GM23338 (cell line): ENCODE data around the gene CDK3. TPM values are rescaled to one million over a fixed set of nuclear protein-coding genes. Genes with fewer than 3 reads are reported as not detected.

Experiments
- ATAC-seq: fragments of 200-7000 bp; cut with Tn5 transposase; 3 replicates; pipeline ENCODE4 v1.9.1; 2020
- DNase-seq: peaks from one replicate; pipeline ENCODE4 v3.0.0-alpha.2; 2015; ENCODE audit warnings: low spot score
- H2AFZ ChIP-seq: fragments of 200-600 bp; sonication (generic); 2 replicates; pipeline ENCODE4 v1.8.0; 2016; ENCODE audit warnings: antibody characterized with exemption, mild to moderate bottlenecking, moderate library complexity
- H3F3A ChIP-seq: fragments of 200-600 bp; sonication (generic); replicated peaks from 2 replicates; pipeline ENCODE4 v1.8.0; 2017; ENCODE audit warnings: antibody characterized with exemption, mixed run types, low read depth
- H3K27ac ChIP-seq: fragments of 200-600 bp; sonication (generic); 2 replicates; pipeline ENCODE4 v1.6.1; 2016; ENCODE audit warnings: low read depth
- H3K27me3 ChIP-seq: fragments of 200-600 bp; sonication (generic); 2 replicates; pipeline ENCODE4 v1.8.0; 2016; ENCODE audit warnings: mild to moderate bottlenecking, mixed run types, moderate library complexity; ENCODE audit not compliant: insufficient read depth
- H3K36me3 ChIP-seq: fragments of 200-600 bp; sonication (generic); 2 replicates; pipeline ENCODE4 v1.8.0; 2016; ENCODE audit warnings: mild to moderate bottlenecking; ENCODE audit not compliant: insufficient read depth
- H3K4me1 ChIP-seq: fragments of 200-600 bp; sonication (generic); 2 replicates; pipeline ENCODE4 v1.8.0; 2016; ENCODE audit warnings: mild to moderate bottlenecking, moderate library complexity; ENCODE audit not compliant: insufficient read depth
- H3K4me2 ChIP-seq: fragments of 200-600 bp; sonication (generic); 2 replicates; pipeline ENCODE4 v1.7.1; 2017; ENCODE audit warnings: mixed run types
- H3K4me3 ChIP-seq: fragments of 200-600 bp; sonication (generic); 2 replicates; pipeline ENCODE4 v1.6.1; 2016; ENCODE audit warnings: mixed run types
- H3K79me2 ChIP-seq: fragments of 200-600 bp; sonication (generic); replicated peaks from 2 replicates; pipeline ENCODE4 v1.8.0; 2017; ENCODE audit warnings: mild to moderate bottlenecking; ENCODE audit not compliant: insufficient read depth
- H3K9me2 ChIP-seq: fragments of 200-600 bp; sonication (generic); 2 replicates; pipeline ENCODE4 v1.8.0; 2017; ENCODE audit not compliant: insufficient read depth
- H4K20me1 ChIP-seq: fragments of 200-600 bp; sonication (generic); replicated peaks from 2 replicates; pipeline ENCODE4 v1.8.0; 2017; ENCODE audit warnings: mild to moderate bottlenecking; ENCODE audit not compliant: insufficient read depth
- H3K27ac Mint-ChIP-seq: 2 replicates; pipeline ENCODE4 v1.8.0; 2020; ENCODE audit warnings: inconsistent platforms, mild to moderate bottlenecking, moderate library complexity, mixed read lengths
- H3K27me3 Mint-ChIP-seq: 3 replicates; pipeline ENCODE4 v1.8.0; 2022; ENCODE audit warnings: low read depth, mild to moderate bottlenecking, moderate library complexity, mixed read lengths, inconsistent platforms; ENCODE audit not compliant: insufficient read depth, poor library complexity
- H3K36me3 Mint-ChIP-seq: 3 replicates; pipeline ENCODE4 v1.8.0; 2021; ENCODE audit warnings: low read depth, mild to moderate bottlenecking, inconsistent platforms, moderate library complexity, mixed read lengths
- H3K4me1 Mint-ChIP-seq: 3 replicates; pipeline ENCODE4 v1.8.0; 2020; ENCODE audit warnings: mild to moderate bottlenecking, inconsistent platforms, mixed read lengths
- H3K4me3 Mint-ChIP-seq: 3 replicates; pipeline ENCODE4 v1.8.0; 2021; ENCODE audit warnings: moderate library complexity, mild to moderate bottlenecking, inconsistent platforms, mixed read lengths
- H3K9me3 Mint-ChIP-seq: 3 replicates; pipeline ENCODE4 v1.8.0; 2020; ENCODE audit warnings: moderate library complexity, mild to moderate bottlenecking, inconsistent platforms, mixed read lengths
- EZH2 ChIP-seq: fragments of 200-600 bp; sonication (generic); IDR thresholded peaks from one replicate; pipeline ENCODE4 v1.8.0; 2017; ENCODE audit warnings: antibody characterized with exemption, mild to moderate bottlenecking, low read depth; ENCODE audit not compliant: unreplicated experiment
- EZH2phosphoT487 ChIP-seq: fragments of 200-600 bp; sonication (generic); IDR thresholded peaks from one replicate; pipeline ENCODE4 v1.8.1; 2018; ENCODE audit warnings: antibody characterized with exemption; ENCODE audit not compliant: unreplicated experiment
- JUNB ChIP-seq: IDR thresholded peaks from one replicate; pipeline ENCODE4 v1.6.1; 2016; ENCODE audit warnings: antibody characterized with exemption; ENCODE audit not compliant: unreplicated experiment
- POLR2AphosphoS5 ChIP-seq: IDR thresholded peaks from 2 replicates; pipeline ENCODE4 v1.6.1; 2016; ENCODE audit warnings: antibody characterized with exemption, low read depth
- STAT1 ChIP-seq: IDR thresholded peaks from one replicate; pipeline ENCODE4 v1.6.1; 2016; ENCODE audit warnings: antibody characterized with exemption; ENCODE audit not compliant: unreplicated experiment
- ZNF114 ChIP-seq: fragments of 250-450 bp; sonication (Bioruptor Pico); IDR thresholded peaks from 2 replicates; pipeline ENCODE4 v1.5.0; 2020; ENCODE audit warnings: mild to moderate bottlenecking, moderate library complexity
- ZNF331 ChIP-seq: fragments of 250-450 bp; sonication (Bioruptor Pico); IDR thresholded peaks from 2 replicates; pipeline ENCODE4 v1.5.0; 2020; ENCODE audit warnings: low read depth, mild to moderate bottlenecking, moderate library complexity
- polyA plus RNA-seq: library from polyadenylated mRNA; unstranded; fragments of >200 nt; fragmentation: Nextera tagmentation; extraction: Ambion mirVana; gene quantifications from 2 replicates; pipeline ENCODE4 v1.2.1, GENCODE V29; 2016
- total RNA-seq: library from RNA; depleted of rRNA; stranded (reverse); fragments of >200 nt; shearing (Covaris generic); gene quantifications from 2 replicates; pipeline ENCODE4 v1.2.3, GENCODE V29; 2014
- TF ChIP-seq, protein P1 (sequence below): fragments of 250-450 bp; sonication (Bioruptor Pico); IDR thresholded peaks from 2 replicates; pipeline ENCODE4 v1.5.0; 2020; ENCODE audit warnings: mild to moderate bottlenecking, moderate library complexity
- TF ChIP-seq, protein P2 (sequence below), 2 experiments: fragments of 200-600 bp in 1 of 2; sonication (generic) in 1 of 2; conservative IDR thresholded peaks; 2 replicates each; pipeline versions ENCODE4 v1.5.1 to v1.6.1; 2016 to 2017; ENCODE audit warnings: antibody characterized with exemption in 2 of 2, low read depth in 2 of 2, mild to moderate bottlenecking in 2 of 2, moderate library complexity in 1 of 2

CDK3 gene
- total and polyA plus RNA-seq, 2 experiments from 2014 or later, result 7.9 to 10.2 TPM

- Histone ChIP-seq H3K27ac (peak overlapping the region; percentile 74), H3K9me2 (no peaks in the 10 kb centered on the region), H3K4me2 (no peak overlapping the region), H4K20me1 (peaks cover 15% of the 10 kb centered on the region), H3K36me3 (peaks cover 35% of the 10 kb centered on the region), H3K27me3 (no peaks in the 10 kb centered on the region), H2AFZ (no peak overlapping the region), H3K4me1 (peaks cover 9% of the 10 kb centered on the region; the same call in 1 of the 2 replicates), H3K4me3 (no peak overlapping the region), H3K79me2 (peaks cover 14% of the 10 kb centered on the region; the same call in 1 of the 2 replicates), H3F3A (peaks cover 12% of the 10 kb centered on the region; the same call in 1 of the 2 replicates)
- peaks cover 5% of the 10 kb centered on the region; the same call in 2 of the 3 replicates for H3K4me1 Mint-ChIP-seq
- no peak for TF ChIP-seq ZNF331 (CRISPR knock-in tag)
- no peak overlapping the region; the same call in 1 of the 2 replicates for H3K27ac Mint-ChIP-seq
- DNase-seq (no peak), ATAC-seq (no peak)
- H3K27me3 Mint-ChIP-seq, result peaks cover 1% of the 10 kb centered on the region
- no peaks in the 10 kb centered on the region for H3K9me3 Mint-ChIP-seq
- peaks cover 66% of the 10 kb centered on the region for H3K36me3 Mint-ChIP-seq
- H3K4me3 Mint-ChIP-seq, result no peak overlapping the region
Observed at GRCh38 chr17:76049836-76050537, 49.3 kb downstream of the CDK3 start.

- peaks cover 15% of the 10 kb centered on the region for H4K20me1 ChIP-seq
- Mint-ChIP-seq H3K9me3 (no peaks in the 10 kb centered on the region), H3K27me3 (peaks cover 1% of the 10 kb centered on the region), H3K4me1 (peaks cover 5% of the 10 kb centered on the region; the same call in 2 of the 3 replicates), H3K36me3 (peaks cover 62% of the 10 kb centered on the region), H3K27ac (no peak overlapping the region; the same call in 1 of the 2 replicates), H3K4me3 (no peak overlapping the region)
- no peak overlapping the region for H3K4me3 ChIP-seq
- no peak overlapping the region for H2AFZ ChIP-seq
- H3K27ac ChIP-seq, result peak overlapping the region; percentile 74; the same call in 1 of the 2 replicates
- H3K4me1 ChIP-seq, result peaks cover 9% of the 10 kb centered on the region; the same call in 1 of the 2 replicates
- peaks cover 14% of the 10 kb centered on the region; the same call in 1 of the 2 replicates for H3K79me2 ChIP-seq
- H3K27me3 ChIP-seq, result no peaks in the 10 kb centered on the region
- H3F3A ChIP-seq, result peaks cover 12% of the 10 kb centered on the region; the same call in 1 of the 2 replicates
- ATAC-seq (no peak), DNase-seq (no peak)
- H3K4me2 ChIP-seq, result no peak overlapping the region
- no peaks in the 10 kb centered on the region for H3K9me2 ChIP-seq
- H3K36me3 ChIP-seq, result peaks cover 35% of the 10 kb centered on the region
- TF ChIP-seq POLR2AphosphoS5 (no peak), STAT1 (no peak), EZH2 (no peak), EZH2phosphoT487 (no peak), ZNF114 (CRISPR knock-in tag) (no peak), JUNB (no peak), ZNF331 (CRISPR knock-in tag) (no peak)
- TF ChIP-seq, protein P1, sequence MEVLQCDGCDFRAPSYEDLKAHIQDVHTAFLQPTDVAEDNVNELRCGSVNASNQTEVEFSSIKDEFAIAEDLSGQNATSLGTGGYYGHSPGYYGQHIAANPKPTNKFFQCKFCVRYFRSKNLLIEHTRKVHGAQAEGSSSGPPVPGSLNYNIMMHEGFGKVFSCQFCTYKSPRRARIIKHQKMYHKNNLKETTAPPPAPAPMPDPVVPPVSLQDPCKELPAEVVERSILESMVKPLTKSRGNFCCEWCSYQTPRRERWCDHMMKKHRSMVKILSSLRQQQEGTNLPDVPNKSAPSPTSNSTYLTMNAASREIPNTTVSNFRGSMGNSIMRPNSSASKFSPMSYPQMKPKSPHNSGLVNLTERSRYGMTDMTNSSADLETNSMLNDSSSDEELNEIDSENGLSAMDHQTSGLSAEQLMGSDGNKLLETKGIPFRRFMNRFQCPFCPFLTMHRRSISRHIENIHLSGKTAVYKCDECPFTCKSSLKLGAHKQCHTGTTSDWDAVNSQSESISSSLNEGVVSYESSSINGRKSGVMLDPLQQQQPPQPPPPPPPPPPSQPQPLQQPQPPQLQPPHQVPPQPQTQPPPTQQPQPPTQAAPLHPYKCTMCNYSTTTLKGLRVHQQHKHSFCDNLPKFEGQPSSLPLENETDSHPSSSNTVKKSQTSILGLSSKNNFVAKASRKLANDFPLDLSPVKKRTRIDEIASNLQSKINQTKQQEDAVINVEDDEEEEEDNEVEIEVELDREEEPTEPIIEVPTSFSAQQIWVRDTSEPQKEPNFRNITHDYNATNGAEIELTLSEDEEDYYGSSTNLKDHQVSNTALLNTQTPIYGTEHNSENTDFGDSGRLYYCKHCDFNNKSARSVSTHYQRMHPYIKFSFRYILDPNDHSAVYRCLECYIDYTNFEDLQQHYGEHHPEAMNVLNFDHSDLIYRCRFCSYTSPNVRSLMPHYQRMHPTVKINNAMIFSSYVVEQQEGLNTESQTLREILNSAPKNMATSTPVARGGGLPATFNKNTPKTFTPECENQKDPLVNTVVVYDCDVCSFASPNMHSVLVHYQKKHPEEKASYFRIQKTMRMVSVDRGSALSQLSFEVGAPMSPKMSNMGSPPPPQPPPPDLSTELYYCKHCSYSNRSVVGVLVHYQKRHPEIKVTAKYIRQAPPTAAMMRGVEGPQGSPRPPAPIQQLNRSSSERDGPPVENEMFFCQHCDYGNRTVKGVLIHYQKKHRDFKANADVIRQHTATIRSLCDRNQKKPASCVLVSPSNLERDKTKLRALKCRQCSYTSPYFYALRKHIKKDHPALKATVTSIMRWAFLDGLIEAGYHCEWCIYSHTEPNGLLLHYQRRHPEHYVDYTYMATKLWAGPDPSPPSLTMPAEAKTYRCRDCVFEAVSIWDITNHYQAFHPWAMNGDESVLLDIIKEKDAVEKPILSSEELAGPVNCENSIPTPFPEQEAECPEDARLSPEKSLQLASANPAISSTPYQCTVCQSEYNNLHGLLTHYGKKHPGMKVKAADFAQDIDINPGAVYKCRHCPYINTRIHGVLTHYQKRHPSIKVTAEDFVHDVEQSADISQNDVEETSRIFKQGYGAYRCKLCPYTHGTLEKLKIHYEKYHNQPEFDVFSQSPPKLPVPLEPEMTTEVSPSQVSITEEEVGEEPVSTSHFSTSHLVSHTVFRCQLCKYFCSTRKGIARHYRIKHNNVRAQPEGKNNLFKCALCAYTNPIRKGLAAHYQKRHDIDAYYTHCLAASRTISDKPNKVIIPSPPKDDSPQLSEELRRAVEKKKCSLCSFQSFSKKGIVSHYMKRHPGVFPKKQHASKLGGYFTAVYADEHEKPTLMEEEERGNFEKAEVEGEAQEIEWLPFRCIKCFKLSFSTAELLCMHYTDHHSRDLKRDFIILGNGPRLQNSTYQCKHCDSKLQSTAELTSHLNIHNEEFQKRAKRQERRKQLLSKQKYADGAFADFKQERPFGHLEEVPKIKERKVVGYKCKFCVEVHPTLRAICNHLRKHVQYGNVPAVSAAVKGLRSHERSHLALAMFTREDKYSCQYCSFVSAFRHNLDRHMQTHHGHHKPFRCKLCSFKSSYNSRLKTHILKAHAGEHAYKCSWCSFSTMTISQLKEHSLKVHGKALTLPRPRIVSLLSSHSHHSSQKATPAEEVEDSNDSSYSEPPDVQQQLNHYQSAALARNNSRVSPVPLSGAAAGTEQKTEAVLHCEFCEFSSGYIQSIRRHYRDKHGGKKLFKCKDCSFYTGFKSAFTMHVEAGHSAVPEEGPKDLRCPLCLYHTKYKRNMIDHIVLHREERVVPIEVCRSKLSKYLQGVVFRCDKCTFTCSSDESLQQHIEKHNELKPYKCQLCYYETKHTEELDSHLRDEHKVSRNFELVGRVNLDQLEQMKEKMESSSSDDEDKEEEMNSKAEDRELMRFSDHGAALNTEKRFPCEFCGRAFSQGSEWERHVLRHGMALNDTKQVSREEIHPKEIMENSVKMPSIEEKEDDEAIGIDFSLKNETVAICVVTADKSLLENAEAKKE, result no peak
- TF ChIP-seq, protein P2, sequence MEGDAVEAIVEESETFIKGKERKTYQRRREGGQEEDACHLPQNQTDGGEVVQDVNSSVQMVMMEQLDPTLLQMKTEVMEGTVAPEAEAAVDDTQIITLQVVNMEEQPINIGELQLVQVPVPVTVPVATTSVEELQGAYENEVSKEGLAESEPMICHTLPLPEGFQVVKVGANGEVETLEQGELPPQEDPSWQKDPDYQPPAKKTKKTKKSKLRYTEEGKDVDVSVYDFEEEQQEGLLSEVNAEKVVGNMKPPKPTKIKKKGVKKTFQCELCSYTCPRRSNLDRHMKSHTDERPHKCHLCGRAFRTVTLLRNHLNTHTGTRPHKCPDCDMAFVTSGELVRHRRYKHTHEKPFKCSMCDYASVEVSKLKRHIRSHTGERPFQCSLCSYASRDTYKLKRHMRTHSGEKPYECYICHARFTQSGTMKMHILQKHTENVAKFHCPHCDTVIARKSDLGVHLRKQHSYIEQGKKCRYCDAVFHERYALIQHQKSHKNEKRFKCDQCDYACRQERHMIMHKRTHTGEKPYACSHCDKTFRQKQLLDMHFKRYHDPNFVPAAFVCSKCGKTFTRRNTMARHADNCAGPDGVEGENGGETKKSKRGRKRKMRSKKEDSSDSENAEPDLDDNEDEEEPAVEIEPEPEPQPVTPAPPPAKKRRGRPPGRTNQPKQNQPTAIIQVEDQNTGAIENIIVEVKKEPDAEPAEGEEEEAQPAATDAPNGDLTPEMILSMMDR (conservative IDR thresholded peaks at IDR 0.05; ENCODE audit: low read depth in 2 of 2), result no peak
Observed at GRCh38 chr17:76050538-76051467, 50.1 kb downstream of the CDK3 start.
